GM19463 (cell line): ENCODE measurements around the gene UMAD1.

Experiments used
- ATAC-seq: cut with Tn5 transposase; IDR thresholded peaks from one replicate; pipeline ENCODE4 v1.9.1; 2021; ENCODE audit warnings: mild to moderate bottlenecking, moderate library complexity; ENCODE audit not compliant: unreplicated experiment

UMAD1 gene

GRCh38 chr7:7761340-7761973, 120.9 kb downstream of the UMAD1 start:
- no peak for ATAC-seq

GRCh38 chr7:7761974-7762779, 121.6 kb downstream of the UMAD1 start:
- peak; percentile 52 for ATAC-seq

- ATAC-seq: no peak
These were observed 124.2 kb downstream of the UMAD1 start for GRCh38 chr7:7764520-7765396.

- ATAC-seq: peak; percentile 84
These were observed 124.9 kb downstream of the UMAD1 start for GRCh38 chr7:7765422-7765821.

- no peak for ATAC-seq
These were observed 126.1 kb downstream of the UMAD1 start for GRCh38 chr7:7766671-7767070.

- no peak for ATAC-seq
These were observed 128.6 kb downstream of the UMAD1 start for GRCh38 chr7:7768977-7769709.

- no peak for ATAC-seq
These were observed 129.4 kb downstream of the UMAD1 start for GRCh38 chr7:7769710-7770627.

- ATAC-seq: no peak
These were observed 130.9 kb downstream of the UMAD1 start for GRCh38 chr7:7771452-7771851.

- ATAC-seq: peak; percentile 55
These were observed 131.9 kb downstream of the UMAD1 start for GRCh38 chr7:7772397-7772821.

GRCh38 chr7:7773334-7774309, 133.1 kb downstream of the UMAD1 start:
- peak; percentile 58 for ATAC-seq

- no peak for ATAC-seq
These were observed 139.3 kb downstream of the UMAD1 start for GRCh38 chr7:7779888-7780287.

- ATAC-seq: no peak
These were observed 142.4 kb downstream of the UMAD1 start for GRCh38 chr7:7783001-7783400.

- no peak for ATAC-seq
These were observed 144.9 kb downstream of the UMAD1 start for GRCh38 chr7:7785344-7785973.

GRCh38 chr7:7786595-7786994, 146.0 kb downstream of the UMAD1 start:
- no peak for ATAC-seq

- peak; percentile 98 for ATAC-seq
These were observed 149.0 kb downstream of the UMAD1 start for GRCh38 chr7:7789551-7789988.

- ATAC-seq: no peak
These were observed 149.6 kb downstream of the UMAD1 start for GRCh38 chr7:7790041-7790741.

GRCh38 chr7:7791523-7791922, 151.0 kb downstream of the UMAD1 start:
- no peak for ATAC-seq
